Fibroblast of skin of left biceps (primary cell): ENCODE data around the gene STC2.

Source experiments
- DNase-seq, 2 experiments: peaks; one replicate each; pipeline ENCODE4 v3.0.0-alpha.2; 2013; ENCODE audit warnings: low read depth in 2 of 2

The STC2 gene

DNA sequence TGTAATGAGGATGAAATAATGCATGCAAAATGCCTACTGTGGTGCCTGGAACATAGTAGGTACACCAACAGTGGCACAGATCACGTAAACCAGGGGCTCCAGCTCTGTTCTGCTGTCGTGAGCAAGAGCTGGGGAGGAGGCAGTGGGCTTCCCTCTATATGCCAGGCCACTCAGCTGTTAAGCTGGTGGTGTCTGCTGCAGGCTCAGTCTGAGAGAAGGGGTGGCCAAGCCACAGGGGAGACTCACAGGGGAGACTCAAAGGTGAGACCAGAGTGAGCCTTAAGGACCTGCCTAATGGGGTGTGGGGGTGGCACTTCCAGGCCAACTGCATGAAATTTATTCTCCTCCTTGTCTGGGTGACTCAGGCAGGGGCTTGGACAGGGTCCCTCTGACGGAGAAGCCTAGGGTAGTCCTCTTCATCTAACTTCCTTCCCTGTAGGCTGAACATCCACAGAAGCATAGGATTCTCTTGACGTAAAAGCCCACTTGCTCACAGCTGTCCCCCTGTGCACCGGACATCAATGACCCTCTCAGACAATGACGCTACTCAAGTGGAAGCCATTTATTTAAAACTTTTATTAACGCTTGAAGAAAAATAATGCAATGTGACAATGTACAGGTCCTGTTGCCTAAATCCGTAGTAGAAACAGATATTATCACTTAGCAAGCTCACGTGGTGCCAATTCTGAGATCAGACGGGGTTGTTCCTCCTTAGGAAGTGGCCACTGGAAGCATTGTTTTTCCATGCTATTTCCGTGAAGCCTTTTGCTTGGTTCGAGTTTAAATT lies 13.9 kb downstream of the STC2 start:
- DNase-seq = no peak

DNA sequence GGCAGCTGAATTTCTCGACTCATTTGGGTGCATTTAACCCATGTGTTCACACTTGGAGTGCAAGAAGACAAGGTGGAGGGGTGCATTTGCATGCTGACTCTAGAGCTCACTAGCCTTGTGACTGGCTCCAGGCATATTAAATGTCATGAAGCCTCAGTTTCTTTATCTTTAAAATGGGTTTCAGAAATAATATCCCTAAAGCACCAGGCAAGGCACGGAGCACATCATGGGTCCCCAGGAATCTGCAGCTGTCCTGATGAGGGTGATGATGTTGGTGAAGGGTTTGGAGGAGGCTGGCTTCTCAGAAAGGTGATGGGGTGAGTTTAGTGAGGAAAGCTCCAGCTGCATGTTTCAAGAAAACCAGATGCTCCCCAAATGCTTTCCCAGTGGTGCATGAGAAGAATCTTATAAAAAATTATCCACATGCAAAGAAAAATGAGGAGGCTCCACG lies 14.8 kb downstream of the STC2 start:
- DNase-seq = no peak

DNA sequence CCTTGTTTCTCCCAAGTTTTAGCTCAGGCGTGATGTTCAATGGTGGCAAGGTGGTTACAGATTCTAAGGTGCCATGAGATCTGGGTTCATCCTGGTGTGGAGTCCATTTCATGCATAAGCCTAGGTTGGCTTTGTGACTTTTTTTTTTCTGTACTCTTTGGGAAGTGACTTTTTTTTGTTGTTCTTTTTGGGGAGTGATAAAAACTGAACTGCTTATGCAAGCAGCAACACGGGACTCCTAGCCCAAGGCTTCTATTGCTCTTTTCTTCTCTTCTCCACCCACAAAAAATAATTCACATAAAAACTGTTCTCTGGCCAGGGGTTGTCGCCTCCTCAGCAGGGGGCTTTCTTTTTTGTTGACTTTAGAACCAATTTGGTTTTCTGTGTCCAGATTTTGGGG lies 15.4 kb downstream of the STC2 start:
- DNase-seq = no peak

DNA sequence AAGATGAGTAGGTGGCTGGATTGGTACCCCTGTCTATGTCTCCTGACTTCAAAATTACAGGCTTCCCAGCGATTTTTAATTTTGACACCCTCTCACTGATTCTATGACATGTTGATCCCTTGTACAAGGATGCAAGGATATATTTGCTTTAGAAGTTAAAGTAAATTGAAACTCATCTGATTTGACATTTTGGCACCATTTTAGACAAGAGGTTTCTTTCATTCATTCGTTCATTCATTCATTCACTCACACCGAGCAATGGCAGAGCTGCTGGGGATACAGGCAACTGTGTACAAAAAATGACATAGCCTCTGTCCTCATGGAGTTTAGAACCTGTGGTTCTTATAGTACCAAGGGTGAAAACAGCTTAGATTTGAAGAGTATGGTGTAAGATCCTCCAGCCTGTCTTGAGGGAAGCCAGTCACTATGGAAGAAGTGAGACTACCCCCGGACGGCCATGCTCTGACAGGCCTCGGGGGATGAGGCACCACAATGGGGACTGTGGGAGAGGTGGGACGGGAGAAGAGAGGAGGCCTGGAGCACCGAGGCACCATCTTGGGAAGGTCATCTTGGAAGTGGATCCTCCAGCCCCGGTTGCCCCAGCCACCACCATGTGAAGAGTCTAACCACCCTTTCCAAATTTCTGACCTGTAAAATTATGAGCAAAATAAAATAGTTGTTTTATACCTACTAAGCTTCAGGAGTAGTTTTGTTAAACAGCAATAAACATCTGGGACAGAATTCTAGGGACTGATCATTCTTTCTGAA lies 16.2 kb downstream of the STC2 start:
- no peak for DNase-seq

DNA sequence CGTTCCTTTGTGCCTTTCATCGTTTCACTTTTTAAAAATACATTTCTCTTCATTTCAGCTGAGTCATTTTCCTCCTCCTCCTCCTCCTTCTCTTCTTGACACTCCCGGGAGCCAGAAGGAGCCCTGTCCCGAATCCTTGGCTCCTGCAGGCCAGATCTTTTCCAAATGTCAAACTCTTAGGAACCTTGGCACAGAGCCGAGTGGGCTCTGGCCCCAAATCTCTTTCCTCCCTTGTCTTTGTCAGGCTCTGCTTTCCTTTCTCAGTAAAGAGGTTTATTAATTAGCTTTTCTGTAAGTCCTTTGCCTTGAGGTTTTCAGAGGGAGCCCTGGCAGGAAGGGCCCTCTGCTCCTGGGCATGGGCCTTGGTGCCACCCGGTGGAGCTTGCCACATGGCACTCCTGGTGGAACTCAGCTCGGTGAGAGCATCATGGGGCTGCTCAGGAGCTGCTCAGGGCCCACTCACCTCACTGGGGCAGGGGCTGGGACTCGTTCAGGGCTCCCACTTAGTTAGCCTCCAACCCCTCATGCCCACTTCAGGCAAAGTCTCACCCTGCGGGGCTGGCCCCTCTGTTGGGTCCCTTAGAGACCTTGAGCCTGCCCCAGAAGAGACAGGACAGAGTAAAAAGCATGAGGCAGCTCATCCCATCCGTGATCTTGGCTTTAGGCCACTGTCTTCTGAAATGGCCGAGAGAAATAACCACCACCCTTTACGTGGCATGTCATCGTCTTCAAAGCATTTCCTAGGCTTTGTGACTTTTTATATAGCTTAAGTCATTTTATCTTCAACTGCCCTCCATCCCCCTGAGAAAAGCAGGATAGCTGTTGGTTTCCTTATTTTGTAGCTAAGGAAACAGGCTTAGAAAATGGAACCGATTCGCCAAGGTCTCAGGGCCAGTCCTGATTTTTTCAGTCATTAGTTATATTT lies 17.1 kb downstream of the STC2 start:
- no peak for DNase-seq

DNA sequence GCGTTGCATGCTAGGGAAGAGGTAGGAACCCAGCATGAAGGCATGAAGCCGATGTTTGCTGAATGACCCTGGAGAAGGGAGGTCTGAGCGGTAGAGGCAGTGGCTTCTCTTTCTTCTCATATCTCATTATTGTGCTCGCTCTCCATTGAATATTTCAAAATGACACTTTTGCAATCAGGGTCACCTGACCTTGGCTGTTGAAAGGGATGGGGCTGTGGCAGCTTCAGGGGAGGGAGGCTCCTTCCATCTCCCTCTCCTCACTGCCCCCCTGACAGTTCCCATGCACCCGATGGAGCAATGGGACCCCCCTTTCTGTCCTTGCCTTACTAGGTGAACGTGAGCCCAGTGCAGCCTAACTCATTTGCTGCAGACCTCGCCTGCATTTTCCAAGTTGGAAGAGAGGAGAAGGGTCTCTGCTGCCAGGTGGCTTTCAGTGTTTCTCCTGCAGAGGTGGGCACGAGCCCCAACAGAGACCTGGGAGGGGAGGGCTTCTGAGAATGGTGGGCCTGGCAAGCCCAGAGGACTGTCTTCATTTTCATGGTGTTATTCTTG lies 17.9 kb downstream of the STC2 start:
- no peak for DNase-seq

DNA sequence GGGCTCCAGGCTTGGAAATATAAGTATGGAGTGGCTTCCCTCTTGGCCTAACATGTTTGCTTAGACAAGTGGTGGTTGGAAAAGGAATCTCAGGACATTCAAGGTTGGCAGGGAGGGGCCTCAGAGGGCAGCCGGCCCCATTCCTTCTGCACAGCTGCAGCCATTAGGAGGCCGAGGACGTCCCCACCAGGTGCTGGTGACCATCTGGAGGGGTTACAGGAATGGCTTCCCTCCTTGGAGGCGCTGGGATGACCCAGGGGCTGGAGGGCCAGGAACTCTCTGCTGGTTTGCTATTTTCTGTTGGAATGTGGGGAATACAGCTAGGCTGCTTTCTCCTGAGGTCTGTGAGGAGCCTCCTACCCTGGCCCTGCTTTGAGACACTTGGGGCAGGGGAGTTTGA lies 18.5 kb downstream of the STC2 start:
- DNase-seq = no peak

DNA sequence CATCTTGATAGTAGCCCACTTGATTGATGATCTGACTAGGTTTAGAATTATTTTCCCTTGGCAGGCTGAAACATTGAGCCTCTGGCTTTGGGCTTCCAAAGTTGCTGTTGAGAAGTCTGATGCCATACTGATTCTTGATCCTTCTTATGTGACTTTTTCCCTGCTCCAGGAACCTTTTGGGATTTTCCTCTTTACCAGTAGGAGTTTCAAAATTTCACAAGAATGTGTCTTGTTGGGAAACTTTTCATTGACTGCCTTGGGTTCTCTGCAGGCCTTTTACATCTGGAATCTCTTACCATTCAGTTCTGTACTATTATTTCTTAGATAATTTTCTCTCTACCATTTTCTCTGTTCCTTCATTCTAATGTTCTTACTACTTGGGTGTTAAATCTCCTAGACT lies 20.0 kb downstream of the STC2 start:
- no peak for DNase-seq

DNA sequence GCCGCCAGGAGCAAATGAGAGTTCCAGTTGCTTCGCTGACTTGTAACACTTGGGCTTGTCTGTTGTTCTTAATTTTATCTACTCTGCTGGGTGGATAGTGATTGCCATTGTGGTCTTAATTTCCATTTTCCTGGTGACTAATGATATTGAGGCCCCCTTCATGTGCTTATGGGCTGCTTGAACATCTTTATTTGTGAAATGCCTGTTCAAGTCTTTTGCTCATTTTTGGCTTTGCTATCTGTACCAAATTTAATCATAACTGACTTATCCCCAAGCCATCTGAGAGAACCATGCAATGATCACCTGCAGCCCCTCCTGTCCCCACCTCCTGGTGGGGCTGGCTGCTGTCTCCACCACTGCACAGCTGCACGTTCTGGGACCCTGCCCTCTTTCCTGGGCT lies 20.5 kb downstream of the STC2 start:
- no peak for DNase-seq

DNA sequence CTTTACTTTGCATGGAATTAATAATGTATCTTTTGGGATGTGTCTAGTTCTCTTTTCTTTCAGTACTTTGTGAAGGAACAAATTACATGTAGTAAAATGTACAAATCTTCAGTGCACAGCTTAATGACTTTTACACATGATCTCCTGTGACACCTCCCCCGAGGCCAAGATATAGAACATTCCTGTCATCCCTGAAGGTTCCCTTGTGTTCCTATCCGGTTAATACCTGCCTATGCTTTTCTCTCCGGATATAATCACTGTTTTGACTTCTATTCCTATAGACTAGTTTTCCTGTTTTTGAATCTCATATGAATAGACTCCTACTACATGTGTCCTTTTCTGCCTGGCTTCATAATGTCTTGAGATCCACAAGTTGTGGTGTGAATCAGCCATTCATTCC lies 21.5 kb downstream of the STC2 start:
- DNase-seq = no peak

DNA sequence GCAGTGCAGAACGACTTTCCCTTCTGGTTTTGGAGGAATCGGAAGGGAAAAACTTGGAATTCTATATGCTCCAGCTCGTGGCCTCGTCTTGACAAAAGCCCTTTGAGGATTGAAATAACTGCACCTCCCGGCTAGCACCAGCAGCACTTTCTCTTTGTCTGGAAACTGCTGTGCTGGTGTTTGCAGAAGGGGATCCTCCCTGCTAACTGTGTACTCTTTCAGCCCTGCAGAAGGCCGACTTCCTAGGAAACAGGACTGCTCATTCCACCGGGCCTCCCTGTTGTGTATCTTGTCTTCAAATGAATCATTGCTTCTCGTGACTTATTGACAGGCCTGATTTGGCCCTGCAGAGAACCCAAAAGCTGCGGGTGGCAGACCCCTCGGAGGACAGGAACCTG lies 23.6 kb downstream of the STC2 start:
- DNase-seq = no peak

DNA sequence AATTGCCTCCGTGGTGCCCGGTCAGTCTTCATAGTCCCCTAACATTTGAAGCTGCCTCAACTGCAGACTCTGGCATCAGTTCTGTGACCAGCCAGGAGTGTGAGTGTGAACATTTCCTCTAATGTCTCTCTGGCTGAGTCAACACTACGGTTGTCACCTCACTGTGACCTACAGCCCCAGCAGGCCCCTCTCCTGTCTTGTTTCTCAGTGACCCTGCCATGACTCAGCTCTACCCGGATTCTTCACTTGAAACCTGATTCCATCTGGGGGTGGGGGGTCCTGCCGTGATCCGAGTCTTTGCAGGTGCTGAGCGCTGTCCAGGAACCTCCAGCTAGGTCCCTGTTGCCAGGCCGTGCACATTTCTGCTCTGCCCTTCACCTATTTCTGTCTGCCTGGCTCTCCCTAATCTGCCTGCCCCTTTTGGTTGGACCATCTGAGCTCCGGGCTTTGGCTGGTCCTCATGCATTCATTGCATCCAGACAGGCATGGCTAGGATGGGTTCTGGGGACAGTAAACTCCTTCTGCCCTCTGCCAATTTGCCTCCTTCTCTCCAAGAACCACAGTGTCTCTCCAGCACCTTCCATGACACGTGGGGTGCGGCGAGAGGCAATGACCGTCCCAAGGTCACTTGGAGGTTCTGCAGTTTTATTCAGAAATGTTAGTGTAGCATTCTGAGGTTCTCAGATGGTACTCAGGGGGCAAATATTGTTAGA lies 24.2 kb downstream of the STC2 start:
- no peak for DNase-seq

DNA sequence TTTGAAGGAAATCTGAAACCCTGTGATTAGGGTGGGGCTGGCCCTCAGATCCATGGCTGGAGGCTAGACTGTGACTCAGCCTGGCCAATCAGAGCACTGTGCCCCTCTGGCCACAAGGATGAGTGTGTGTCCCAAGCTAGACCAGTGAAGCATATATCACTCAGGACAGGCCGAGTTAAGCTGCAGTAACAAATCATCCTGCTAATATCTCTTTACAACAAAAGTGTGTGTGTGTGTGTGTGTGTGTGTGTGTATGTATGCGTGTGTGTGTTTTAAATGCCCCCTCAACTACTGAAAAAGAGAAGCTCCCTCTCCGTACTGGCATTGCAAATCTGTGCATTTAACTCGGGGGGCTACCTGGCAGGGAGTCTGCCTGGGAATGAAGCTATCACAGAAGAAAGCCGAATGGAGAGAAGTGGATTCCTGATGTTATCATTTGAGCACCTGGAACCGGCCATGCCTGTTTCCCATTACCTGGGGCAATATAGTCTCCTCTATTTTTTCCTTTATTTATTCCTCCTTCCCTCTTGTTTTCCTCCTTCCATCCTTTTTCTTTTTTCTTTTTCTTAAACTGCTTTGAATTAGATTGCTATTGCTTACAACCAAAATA lies 25.6 kb downstream of the STC2 start:
- DNase-seq = no peak

DNA sequence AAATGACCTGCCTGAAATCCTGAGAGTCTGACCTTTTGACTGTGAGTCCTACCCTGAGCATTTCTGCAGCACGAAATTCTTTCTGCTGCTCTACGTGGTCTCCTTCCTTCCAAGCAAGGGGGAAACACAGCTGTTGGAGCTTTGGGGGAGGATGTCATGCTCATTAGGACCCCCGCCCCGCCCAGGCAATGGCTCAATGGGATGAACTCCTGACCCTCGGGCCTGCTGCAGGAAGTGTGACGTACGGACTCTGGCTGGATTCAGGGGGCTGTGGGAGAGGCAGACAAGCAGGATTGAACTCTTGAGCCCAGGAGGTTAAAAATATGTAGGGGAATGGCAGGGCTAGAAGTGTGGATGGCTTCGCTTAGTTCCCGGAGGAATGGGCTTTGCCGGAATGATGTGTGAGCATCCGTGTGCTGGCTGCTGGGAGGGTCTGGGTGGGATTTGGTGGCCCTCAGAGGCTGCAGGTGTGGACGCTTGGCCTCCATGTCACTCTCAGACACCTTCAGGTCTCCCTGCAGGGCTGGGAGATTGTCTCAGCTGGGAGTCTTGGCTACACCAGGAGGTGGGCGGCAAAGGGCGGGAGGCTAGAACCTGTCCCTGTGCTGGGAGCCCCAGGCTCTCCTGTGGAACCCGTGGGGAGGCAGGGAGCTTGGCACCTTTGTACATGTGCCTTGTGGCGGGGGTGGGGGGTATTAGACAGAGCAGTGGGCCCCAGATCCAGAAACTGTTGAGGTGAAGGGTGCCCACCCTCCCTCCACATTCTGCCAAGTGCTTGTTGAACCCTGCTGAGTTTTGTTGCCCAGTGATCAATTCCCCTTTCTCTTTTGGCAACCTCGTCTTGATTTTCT lies 26.3 kb downstream of the STC2 start:
- DNase-seq = no peak

DNA sequence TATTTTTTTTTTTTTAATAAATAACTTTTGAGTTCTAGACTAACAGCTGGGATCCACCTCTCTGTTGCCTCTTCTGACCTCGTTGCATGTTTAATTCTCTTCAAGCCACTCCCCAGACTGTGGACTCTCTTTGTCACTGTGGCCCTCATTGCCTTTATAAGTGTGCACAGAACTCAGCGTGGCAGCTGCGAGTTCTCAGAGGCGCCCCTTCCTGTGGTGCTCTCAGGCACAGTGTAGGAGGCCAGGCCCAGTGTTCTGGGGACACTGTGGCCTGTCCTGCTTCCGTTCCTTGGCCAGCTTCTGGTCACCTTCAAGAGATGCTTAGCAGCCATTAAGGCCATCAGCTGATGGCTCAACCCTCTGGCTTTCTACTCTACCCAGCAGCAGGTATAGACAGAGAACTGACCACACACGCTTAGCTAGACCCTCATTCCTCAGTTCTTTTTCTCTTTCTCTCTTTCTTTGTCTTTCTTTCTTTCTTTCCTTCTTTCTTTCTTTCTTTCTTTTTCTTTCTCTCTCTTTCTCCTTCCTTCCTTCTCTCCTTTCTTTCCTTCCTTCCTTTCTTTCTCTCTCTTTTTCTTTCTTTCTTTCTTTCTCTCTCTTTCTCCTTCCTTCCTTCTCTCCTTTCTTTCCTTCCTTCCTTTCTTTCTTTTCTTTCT lies 27.7 kb downstream of the STC2 start:
- DNase-seq = no peak

DNA sequence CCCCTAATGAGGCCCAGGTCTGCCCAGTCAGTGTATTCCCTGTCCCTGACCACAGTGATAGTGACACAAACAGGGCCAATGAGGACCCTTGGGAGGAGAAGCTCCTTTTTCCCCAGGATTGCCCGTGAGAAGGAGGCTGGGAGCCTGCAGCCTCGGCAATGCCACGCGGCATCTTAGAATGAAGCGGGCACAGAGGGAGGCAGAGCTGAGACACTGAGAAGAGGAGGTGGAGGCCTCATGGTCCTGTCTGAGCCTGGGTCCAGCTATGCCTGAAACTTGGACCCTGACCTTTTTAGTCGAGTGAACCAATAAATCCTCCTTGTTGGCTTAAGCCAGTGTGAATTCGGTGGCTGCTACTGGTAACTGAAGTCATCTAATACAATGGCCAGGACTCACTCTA lies 28.4 kb downstream of the STC2 start:
- DNase-seq = no peak

DNA sequence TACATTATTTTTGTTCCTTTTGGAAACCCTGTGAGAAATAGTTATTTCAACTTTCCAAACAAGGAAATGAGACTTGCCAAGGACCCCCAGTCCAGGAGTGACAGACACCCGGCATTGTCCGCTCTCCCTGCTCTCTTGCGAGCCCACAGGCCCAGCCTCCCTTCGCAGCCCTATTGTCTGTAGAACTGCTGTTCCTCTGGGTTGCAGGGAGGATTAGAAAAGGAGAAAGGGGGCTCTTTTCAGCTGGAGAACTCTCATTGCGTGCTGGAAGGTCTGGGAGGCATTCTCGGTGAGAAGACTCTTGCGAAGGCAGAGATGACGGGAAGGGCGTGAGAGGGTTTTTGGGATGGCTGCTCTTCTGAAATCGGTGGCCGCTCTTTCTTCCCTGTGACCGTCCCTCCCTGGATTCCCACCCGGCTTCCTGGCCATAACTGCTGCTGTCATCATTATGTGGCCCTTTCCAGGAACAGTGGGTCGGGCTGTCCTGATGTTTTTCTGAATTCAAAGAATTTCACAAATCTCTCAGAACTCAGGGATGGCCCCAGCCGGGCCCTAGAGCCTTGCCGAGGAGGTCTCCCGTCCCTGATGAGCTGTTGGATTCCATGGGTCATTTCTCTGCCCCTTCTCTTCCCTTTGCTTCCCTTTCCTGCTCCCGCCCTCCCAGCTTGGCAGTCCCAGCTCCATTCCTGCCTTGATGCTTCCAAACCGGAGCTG lies 29.8 kb downstream of the STC2 start:
- DNase-seq = no peak

DNA sequence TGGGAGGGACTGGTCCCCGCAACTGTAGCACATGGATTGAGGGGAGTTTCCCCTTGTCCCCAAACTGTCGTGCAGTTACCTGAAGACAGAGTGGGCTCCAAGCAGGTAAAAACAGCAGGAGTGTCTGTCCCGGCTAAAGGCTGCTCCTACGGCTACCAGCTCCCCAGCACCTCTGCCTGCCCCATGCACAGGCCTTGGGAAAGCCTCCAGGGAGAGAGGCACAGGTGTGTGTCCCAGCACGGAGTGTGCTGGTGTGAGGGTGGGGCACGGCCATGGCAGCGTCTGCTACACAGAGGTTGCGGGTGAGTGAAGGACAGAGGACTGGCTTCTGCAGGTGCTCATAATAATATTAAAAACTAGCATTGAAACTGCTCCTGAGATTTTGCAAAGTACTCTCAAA lies 30.4 kb downstream of the STC2 start:
- no peak for DNase-seq
